ENCODE data around the gene GLB1L2. TPM values are rescaled to one million over a fixed set of nuclear protein-coding genes. Genes with fewer than 3 reads are reported as not detected.

Gene GLB1L2
- polyA plus RNA-seq, 4 donors, result 1.4 to 9.6 (median 4.2) TPM

DNA sequence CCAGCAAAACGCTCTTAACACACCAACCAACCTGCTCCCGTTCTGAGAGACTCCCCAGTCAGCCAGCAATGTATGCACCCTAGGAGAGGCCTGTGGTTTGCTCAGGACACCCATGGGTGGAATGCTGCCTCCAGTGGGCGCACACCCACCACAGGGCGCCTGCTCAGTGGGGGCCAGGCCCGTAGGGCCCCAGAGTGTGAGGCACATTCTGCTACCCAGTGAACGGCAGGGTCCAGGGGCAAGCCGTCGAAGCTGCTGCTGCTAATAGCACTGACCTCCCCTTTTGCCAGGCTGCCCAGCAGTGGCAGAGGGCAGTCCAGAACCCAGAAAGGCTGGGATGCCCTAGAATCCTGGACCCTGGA lies 67.5 kb downstream of the GLB1L2 start:
- Histone ChIP-seq H3K36me3 (ENCODE audit: control insufficient read depth in 3 of 3, insufficient read depth in 2 of 3, low read depth in 1 of 3, low read length in 3 of 3) (no peaks in the 10 kb centered on the region), H3K9me3 (ENCODE audit: control insufficient read depth in 2 of 2, insufficient read depth in 1 of 2, low read depth in 1 of 2, low read length in 1 of 2) (no peaks in the 10 kb centered on the region), H3K27ac (ENCODE audit: low read depth in 1 of 3, low read length in 2 of 3) (no peak overlapping the region), H3K4me1 (ENCODE audit: control insufficient read depth in 3 of 3, insufficient read depth in 2 of 3, low read depth in 1 of 3, low read length in 2 of 3) (no peaks in the 10 kb centered on the region), H3K4me3 (ENCODE audit: low read depth in 1 of 3, low read length in 3 of 3) (no peak overlapping the region), H3K27me3 (ENCODE audit: control insufficient read depth in 3 of 3, insufficient read depth in 3 of 3, low read length in 3 of 3) (peaks cover 0 to 3% (median 0%) of the 10 kb centered on the region in 3 donors)
- DNase-seq (no peak), FAIRE-seq (no peak)
- 72 to 83% (median 80%) methylated on average over 8 of the region's 8 CpGs for WGBS, 3 donors

DNA sequence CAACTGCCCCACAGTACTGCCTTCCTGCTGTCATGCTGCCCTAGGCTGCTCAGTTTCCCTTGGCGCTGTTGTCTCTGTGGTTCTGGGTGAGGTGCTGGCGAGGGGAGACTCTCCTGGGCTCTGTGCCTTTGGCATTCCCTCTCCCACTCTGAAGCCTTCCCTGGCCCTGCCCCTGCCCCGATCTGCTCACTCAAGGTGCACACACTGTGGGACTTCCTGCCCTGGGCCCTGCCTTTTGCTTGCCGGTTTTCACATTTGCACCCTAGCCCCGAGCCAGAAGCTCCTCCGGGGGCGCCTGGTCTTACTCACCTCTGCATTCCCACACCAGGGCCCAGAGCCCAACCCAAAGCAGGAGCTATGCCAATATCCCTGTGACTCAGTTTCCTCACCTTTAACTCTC lies 68.2 kb downstream of the GLB1L2 start:
- no peak for DNase-seq
- no peak for FAIRE-seq
- Histone ChIP-seq H3K9me3 (ENCODE audit: control insufficient read depth in 2 of 2, insufficient read depth in 1 of 2, low read depth in 1 of 2, low read length in 1 of 2) (no peaks in the 10 kb centered on the region), H3K27me3 (ENCODE audit: control insufficient read depth in 3 of 3, insufficient read depth in 3 of 3, low read length in 3 of 3) (peaks cover 0 to 3% (median 0%) of the 10 kb centered on the region in 3 donors), H3K4me3 (ENCODE audit: low read depth in 1 of 3, low read length in 3 of 3) (no peak overlapping the region), H3K4me1 (ENCODE audit: control insufficient read depth in 3 of 3, insufficient read depth in 2 of 3, low read depth in 1 of 3, low read length in 2 of 3) (no peaks in the 10 kb centered on the region), H3K36me3 (ENCODE audit: control insufficient read depth in 3 of 3, insufficient read depth in 2 of 3, low read depth in 1 of 3, low read length in 3 of 3) (no peaks in the 10 kb centered on the region), H3K27ac (ENCODE audit: low read depth in 1 of 3, low read length in 2 of 3) (no peak overlapping the region)
- WGBS, 3 donors, result 70 to 88% (median 75%) methylated on average over 7 of the region's 7 CpGs

DNA sequence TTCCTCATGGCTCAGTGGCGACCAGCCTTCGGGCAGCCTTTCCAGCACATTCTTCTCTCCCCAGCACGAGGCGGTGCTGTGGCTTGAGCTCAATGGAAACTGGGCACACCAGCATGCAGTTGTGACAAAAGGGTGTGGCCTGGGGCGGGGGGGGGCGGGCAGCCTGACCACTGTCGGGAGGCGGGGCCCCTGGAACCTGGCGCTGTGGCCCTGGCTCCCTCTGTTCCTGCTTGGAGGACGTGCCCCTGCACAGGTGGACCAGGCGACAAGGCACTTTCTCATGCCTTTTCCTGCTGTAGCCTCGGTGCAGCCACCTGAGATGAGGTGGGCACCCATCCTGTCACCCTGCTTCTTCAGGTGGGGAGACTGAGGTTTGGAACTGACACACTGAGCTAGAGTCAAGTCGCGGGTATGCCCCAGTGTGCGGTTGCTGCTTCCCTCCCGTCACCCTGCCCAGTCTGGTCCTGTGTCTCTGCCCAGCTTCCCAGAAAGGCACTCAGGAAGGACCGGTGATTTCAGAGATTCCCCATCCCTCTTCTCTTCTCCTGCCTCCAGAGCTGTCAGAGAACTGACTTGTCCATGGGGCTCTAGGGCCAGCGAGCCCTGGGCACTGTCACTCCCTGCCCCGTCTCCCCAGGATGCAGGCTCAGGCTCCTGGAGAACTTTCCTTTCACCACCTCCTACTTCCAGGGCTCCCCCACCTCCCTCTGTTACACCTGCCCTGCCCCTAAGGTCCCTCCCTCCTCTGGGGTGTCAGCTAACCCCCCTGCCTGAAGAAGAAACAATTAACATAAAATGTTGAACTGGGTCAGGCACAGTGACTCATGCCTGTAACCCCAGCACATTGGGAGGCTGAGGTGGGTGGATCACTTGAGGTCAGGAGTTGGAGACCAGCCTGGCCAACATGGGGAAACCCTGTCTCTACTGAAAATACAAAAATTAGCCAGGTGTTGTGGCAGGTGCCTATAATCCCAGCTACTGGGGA lies 70.3 kb downstream of the GLB1L2 start:
- 58 to 62% (median 61%) methylated on average over 19 of the region's 19 CpGs for WGBS, 3 donors
- Histone ChIP-seq H3K27ac (ENCODE audit: low read depth in 1 of 3, low read length in 2 of 3) (no peak overlapping the region), H3K36me3 (ENCODE audit: control insufficient read depth in 3 of 3, insufficient read depth in 2 of 3, low read depth in 1 of 3, low read length in 3 of 3) (no peaks in the 10 kb centered on the region), H3K4me3 (ENCODE audit: low read depth in 1 of 3, low read length in 3 of 3) (no peak overlapping the region), H3K9me3 (ENCODE audit: control insufficient read depth in 2 of 2, insufficient read depth in 1 of 2, low read depth in 1 of 2, low read length in 1 of 2) (no peaks in the 10 kb centered on the region), H3K4me1 (ENCODE audit: control insufficient read depth in 3 of 3, insufficient read depth in 2 of 3, low read depth in 1 of 3, low read length in 2 of 3) (no peaks in the 10 kb centered on the region), H3K27me3 (ENCODE audit: control insufficient read depth in 3 of 3, insufficient read depth in 3 of 3, low read length in 3 of 3) (peaks cover 0 to 3% (median 2%) of the 10 kb centered on the region in 3 donors)
- FAIRE-seq (no peak), DNase-seq (no peak)

DNA sequence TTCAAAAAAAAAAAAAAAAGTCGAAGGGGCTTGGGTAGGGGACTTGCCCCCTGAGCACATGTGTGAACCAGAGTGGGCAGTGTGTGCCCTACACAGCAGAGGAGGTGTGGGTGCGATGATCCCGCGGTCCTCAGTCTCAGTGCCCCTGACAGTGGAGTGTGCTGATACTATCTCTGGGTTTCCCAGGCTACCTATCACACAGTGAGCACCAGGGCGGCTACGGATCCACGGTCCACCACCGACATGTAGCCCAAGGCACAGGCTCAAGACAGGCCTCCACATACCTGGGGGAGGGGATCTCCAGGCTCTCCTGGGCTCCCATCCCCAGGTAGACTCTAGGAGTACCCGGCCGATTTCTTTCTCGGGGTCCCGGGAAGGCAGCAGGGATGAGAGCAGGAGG lies 71.1 kb downstream of the GLB1L2 start:
- Histone ChIP-seq H3K36me3 (ENCODE audit: control insufficient read depth in 3 of 3, insufficient read depth in 2 of 3, low read depth in 1 of 3, low read length in 3 of 3) (no peaks in the 10 kb centered on the region), H3K4me1 (ENCODE audit: control insufficient read depth in 3 of 3, insufficient read depth in 2 of 3, low read depth in 1 of 3, low read length in 2 of 3) (no peaks in the 10 kb centered on the region), H3K4me3 (ENCODE audit: low read depth in 1 of 3, low read length in 3 of 3) (no peak overlapping the region), H3K9me3 (ENCODE audit: control insufficient read depth in 2 of 2, insufficient read depth in 1 of 2, low read depth in 1 of 2, low read length in 1 of 2) (no peaks in the 10 kb centered on the region), H3K27me3 (ENCODE audit: control insufficient read depth in 3 of 3, insufficient read depth in 3 of 3, low read length in 3 of 3) (peaks cover 0 to 6% (median 3%) of the 10 kb centered on the region in 3 donors), H3K27ac (ENCODE audit: low read depth in 1 of 3, low read length in 2 of 3) (no peak overlapping the region)
- FAIRE-seq, result no peak
- 86 to 89% (median 87%) methylated on average over 12 of the region's 12 CpGs for WGBS, 3 donors
- DNase-seq, result no peak

DNA sequence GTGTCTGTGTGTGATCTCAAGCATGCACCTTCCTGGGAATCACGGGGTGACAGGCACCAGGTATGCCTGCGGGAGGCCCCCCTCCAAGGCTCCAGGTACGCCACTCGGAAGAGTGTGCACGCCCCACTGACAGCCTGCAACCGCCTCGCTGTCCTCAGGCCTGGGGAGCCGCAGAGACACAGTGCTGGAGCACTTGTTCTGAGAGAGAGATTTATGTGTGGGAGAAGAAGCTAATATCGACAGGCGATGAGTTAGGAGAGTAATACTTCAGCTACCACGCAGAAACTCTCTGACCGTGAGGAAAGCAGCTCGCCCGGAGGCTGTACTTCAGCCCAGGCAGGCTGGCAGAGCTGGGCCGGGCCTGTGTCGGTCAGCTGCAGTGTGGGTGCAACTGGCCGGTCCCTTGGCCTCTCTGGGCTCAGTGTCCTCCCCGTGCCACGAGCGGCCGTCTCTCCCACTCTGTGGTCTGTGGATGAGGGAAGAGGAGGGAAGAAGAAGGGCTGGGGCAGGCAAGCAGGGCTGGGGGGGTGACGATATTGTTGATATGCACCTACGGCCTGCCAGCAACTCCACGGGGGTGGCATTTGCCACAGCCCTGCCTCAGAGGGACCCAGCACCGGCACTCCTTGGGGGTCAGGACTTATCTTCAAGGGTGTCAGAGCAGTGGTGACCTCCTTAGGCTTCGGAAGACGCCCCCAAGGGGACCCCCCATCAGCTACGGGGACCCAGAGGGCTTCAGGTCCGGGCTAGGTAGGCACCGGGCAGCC lies 73.0 kb downstream of the GLB1L2 start:
- no peak overlapping the region for H3K27ac ChIP-seq (ENCODE audit: low read depth in 1 of 3, low read length in 2 of 3)
- H3K36me3 ChIP-seq (ENCODE audit: control insufficient read depth in 3 of 3, insufficient read depth in 2 of 3, low read depth in 1 of 3, low read length in 3 of 3), result no peaks in the 10 kb centered on the region

DNA sequence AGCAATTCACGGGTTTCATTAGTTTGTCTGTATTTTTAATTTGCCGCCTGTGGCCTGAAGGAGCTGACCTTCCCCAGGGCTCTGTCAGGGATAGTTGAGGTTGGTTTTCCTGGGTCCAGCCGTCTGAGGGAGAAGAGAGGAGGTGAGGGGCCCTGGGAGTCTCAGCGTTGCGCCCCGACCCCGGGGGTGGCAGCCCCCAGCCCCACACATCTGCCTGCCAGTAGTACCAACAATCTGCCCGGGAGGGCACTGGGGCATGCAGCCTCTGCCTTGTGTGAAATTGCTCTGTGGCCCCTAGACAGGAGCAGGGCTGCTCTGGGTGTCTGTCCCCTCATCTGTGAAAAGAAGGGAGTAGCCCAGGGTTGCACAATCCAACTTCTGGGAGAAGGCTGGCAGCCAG lies 73.6 kb downstream of the GLB1L2 start:
- Histone ChIP-seq H3K27me3 (ENCODE audit: control insufficient read depth in 3 of 3, insufficient read depth in 3 of 3, low read length in 3 of 3) (peaks cover 0 to 19% (median 11%) of the 10 kb centered on the region in 3 donors), H3K4me3 (ENCODE audit: low read depth in 1 of 3, low read length in 3 of 3) (no peak overlapping the region), H3K9me3 (ENCODE audit: control insufficient read depth in 2 of 2, insufficient read depth in 1 of 2, low read depth in 1 of 2, low read length in 1 of 2) (no peaks in the 10 kb centered on the region), H3K27ac (ENCODE audit: low read depth in 1 of 3, low read length in 2 of 3) (no peak overlapping the region), H3K36me3 (ENCODE audit: control insufficient read depth in 3 of 3, insufficient read depth in 2 of 3, low read depth in 1 of 3, low read length in 3 of 3) (no peaks in the 10 kb centered on the region), H3K4me1 (ENCODE audit: control insufficient read depth in 3 of 3, insufficient read depth in 2 of 3, low read depth in 1 of 3, low read length in 2 of 3) (no peaks in the 10 kb centered on the region)
- DNase-seq (no peak), FAIRE-seq (no peak)
- 65 to 83% (median 82%) methylated on average over 7 to 8 of the region's 8 CpGs for WGBS, 3 donors

More for the DNA sequence above, 73.0 kb downstream of the GLB1L2 start:
- 85% methylated on average over 30 of the region's 30 CpGs for WGBS, 3 donors
- no peak overlapping the region for H3K4me3 ChIP-seq (ENCODE audit: low read depth in 1 of 3, low read length in 3 of 3)
- no peak for DNase-seq
- H3K4me1 ChIP-seq (ENCODE audit: control insufficient read depth in 3 of 3, insufficient read depth in 2 of 3, low read depth in 1 of 3, low read length in 2 of 3), result no peaks in the 10 kb centered on the region
- no peaks in the 10 kb centered on the region for H3K9me3 ChIP-seq (ENCODE audit: control insufficient read depth in 2 of 2, insufficient read depth in 1 of 2, low read depth in 1 of 2, low read length in 1 of 2)
- peaks cover 0 to 13% (median 5%) of the 10 kb centered on the region in 3 donors for H3K27me3 ChIP-seq (ENCODE audit: control insufficient read depth in 3 of 3, insufficient read depth in 3 of 3, low read length in 3 of 3)
- no peak for FAIRE-seq

DNA sequence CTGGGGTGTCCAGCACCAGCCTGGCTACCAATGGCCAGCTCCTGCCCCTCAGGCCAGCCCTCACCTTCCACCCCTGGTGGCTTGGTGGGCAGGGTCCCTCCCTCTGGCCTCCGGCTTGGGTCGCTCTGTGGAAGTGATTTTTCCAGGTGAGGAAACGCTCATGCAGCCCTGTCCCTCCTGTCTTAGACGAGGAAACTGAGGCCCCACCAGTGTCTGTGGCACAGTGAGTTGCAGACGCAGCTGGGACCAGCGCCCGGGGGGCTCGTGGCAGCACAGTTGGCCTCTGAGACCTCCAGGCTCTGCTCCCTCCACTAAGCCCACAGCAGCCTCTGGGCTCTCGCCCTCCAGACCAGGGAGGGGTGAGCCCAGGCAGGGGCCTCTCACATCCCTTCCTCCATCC lies 74.1 kb downstream of the GLB1L2 start:
- peaks cover 3 to 23% (median 15%) of the 10 kb centered on the region in 3 donors for H3K27me3 ChIP-seq (ENCODE audit: control insufficient read depth in 3 of 3, insufficient read depth in 3 of 3, low read length in 3 of 3)
- 69 to 73% (median 70%) methylated on average over 9 of the region's 9 CpGs for WGBS, 3 donors
- FAIRE-seq, result no peak

DNA sequence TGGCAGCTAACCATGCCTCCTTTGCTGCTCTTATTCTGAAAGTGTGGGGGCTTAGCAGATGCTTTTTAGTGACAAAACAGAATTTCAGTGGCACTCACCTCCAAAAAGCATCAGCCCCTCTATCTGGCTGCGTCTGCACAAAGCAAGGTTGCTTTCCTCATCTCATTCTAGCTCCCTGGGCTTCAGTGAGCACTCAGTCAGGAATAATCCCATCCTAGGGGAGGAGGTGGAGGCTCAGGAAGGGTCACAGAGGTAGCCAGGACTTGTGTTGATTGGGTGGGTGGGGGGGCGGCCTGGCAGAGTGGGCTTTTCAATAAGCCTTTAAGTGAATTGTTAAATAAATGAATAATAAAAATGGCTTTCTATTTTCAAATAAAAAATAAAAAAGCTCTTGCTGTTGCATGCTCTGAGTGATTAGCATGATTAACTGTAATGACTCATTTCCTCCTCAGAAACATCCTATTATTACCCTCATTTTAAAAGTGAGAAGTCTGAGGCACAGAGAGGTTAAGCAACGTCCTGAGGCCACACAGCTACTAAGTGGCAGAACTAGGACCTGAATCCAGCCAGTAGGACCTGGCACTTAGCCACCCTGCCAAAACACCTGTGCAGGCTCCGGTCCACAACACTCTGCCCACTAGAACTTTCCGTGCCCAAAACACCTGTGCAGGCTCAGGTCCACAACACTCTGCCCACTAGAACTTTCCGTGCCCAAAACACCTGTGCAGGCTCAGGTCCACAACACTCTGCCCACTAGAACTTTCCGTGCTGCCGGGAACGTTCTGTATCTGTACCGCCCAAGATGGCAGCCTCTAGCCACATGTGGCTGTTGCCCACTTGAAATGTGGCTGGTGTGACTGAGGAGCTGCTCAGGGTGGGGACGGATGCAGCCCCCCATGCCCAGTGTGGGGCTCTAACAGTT lies 74.7 kb downstream of the GLB1L2 start:
- peaks cover 4 to 30% (median 18%) of the 10 kb centered on the region in 3 donors for H3K27me3 ChIP-seq (ENCODE audit: control insufficient read depth in 3 of 3, insufficient read depth in 3 of 3, low read length in 3 of 3)
- DNase-seq, result no peak
- H3K27ac ChIP-seq (ENCODE audit: low read depth in 1 of 3, low read length in 2 of 3), result no peak overlapping the region
- H3K4me1 ChIP-seq (ENCODE audit: control insufficient read depth in 3 of 3, insufficient read depth in 2 of 3, low read depth in 1 of 3, low read length in 2 of 3), result no peaks in the 10 kb centered on the region
- 63 to 76% (median 72%) methylated on average over 11 of the region's 11 CpGs for WGBS, 3 donors
- H3K4me3 ChIP-seq (ENCODE audit: low read depth in 1 of 3, low read length in 3 of 3), result no peak overlapping the region
- no peak for FAIRE-seq
- H3K36me3 ChIP-seq (ENCODE audit: control insufficient read depth in 3 of 3, insufficient read depth in 2 of 3, low read depth in 1 of 3, low read length in 3 of 3), result no peaks in the 10 kb centered on the region
- peaks cover 0 to 2% of the 10 kb centered on the region in 2 donors for H3K9me3 ChIP-seq (ENCODE audit: control insufficient read depth in 2 of 2, insufficient read depth in 1 of 2, low read depth in 1 of 2, low read length in 1 of 2)

More for the DNA sequence above, 74.1 kb downstream of the GLB1L2 start:
- Histone ChIP-seq H3K27ac (ENCODE audit: low read depth in 1 of 3, low read length in 2 of 3) (no peak overlapping the region), H3K4me3 (ENCODE audit: low read depth in 1 of 3, low read length in 3 of 3) (no peak overlapping the region), H3K4me1 (ENCODE audit: control insufficient read depth in 3 of 3, insufficient read depth in 2 of 3, low read depth in 1 of 3, low read length in 2 of 3) (no peaks in the 10 kb centered on the region), H3K36me3 (ENCODE audit: control insufficient read depth in 3 of 3, insufficient read depth in 2 of 3, low read depth in 1 of 3, low read length in 3 of 3) (no peaks in the 10 kb centered on the region), H3K9me3 (ENCODE audit: control insufficient read depth in 2 of 2, insufficient read depth in 1 of 2, low read depth in 1 of 2, low read length in 1 of 2) (peaks cover 0 to 2% of the 10 kb centered on the region in 2 donors)
- no peak for DNase-seq
